GM12892 (cell line): Measurements from ENCODE around the gene ABCA6.

Source experiments
- DNase-seq: peaks from one replicate; pipeline ENCODE4 v3.0.0; 2011; ENCODE audit not compliant: insufficient read length
- FAIRE-seq: peaks from 2 replicates; lab custom pipeline; 2011; peaks lifted over from hg19 to GRCh38; lab: Jason Lieb, UNC
- POLR2A ChIP-seq: IDR thresholded peaks from 2 replicates; pipeline ENCODE4 v1.6.1; 2011; ENCODE audit warnings: low read depth, low read length, control low read depth
- POLR2AphosphoS5 ChIP-seq: IDR thresholded peaks from 2 replicates; pipeline ENCODE4 v1.6.1; 2011; ENCODE audit warnings: low read depth, low read length, control low read depth
- TAF1 ChIP-seq: IDR thresholded peaks from 2 replicates; pipeline ENCODE4 v1.6.1; 2011; ENCODE audit warnings: low read depth, mild to moderate bottlenecking, control low read depth, low read length, borderline replicate concordance

The ABCA6 gene

DNA sequence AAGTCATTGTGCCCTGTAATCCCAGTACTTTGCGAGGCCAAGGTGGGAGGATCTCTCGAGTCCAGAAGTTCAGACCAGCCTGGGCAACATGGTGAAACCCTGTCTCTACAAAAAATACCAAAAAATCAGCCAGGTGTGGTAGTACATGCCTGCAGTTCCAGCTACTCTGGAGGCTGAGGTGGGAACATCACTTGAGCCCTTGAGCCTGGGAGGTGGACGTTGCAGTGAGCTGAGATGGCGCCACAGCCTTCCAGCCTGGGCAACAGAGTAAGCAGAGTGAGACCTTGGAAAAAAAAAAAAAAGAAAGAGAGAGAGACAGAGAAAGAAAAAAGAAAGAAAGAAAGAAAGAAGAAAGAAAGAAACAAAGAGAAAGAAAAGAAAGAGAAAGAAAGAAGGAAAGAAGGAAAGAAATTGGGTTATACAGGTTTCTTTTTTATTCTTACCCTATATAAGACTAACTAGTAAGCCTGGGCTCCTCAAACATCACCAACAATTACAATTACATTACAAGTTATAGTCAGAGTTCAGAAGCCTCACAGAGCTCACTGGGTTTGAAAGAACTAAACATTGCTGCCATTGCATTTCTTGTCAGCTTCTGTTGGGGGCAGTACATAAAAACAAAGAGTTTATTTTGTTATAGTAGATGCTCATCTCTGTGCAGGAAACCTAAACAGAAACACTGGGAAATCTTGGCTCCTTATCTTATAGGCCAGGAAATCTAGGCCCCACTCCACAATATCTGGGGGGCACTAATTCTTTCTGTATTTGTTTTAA is 74.2 kb downstream of the ABCA6 start:
- no peak for DNase-seq
- FAIRE-seq, result no peak
- TF ChIP-seq POLR2AphosphoS5 (no peak), TAF1 (no peak), POLR2A (no peak)

GRCh38 chr17:69066482-69066881 is 75.2 kb downstream of the ABCA6 start:
- FAIRE-seq (no peak), DNase-seq (no peak)
- TF ChIP-seq POLR2AphosphoS5 (no peak), POLR2A (no peak), TAF1 (no peak)

DNA sequence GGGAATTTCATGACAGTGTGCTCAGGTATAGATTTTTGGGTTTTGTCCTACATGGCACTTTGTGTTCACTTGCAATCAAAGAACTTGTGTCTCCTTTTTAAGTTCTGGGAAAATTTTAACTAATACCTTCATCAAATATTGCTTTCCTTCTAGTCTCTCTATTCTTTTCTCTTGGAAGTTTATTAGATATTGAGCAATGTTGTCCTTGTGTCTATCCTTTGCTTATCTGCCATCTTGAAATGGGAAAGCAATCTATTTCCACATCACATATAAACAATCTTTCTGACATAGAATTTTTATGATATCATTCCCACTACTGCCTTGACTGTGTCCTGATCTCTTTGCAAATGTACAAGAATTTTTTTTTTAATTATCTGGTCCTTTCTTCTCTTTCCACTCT is 76.6 kb downstream of the ABCA6 start:
- no peak for DNase-seq
- FAIRE-seq, result no peak
- TF ChIP-seq POLR2A, result no peak
- no peak for TF ChIP-seq POLR2AphosphoS5
- TF ChIP-seq TAF1, result no peak

DNA sequence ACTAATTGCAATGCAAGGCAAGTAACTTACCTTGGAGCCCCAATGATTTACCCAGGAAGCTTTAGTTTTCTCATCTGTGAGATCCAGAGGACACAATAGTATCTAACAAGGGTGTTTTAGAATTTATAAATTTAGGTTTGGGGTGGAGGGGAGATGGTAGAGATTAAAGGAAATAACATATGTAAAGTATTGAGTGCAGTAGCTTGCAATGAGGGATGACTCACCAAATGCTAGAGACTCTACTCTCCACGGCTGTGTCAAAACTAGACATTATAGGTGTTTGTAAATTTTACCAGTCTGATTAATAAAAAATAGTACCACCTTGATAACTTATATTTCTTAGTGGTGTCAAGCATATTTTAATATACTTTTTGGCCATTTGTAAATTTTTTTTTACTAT is 77.2 kb downstream of the ABCA6 start:
- FAIRE-seq, result no peak
- TF ChIP-seq TAF1 (no peak), POLR2A (no peak)
- DNase-seq, result no peak

DNA sequence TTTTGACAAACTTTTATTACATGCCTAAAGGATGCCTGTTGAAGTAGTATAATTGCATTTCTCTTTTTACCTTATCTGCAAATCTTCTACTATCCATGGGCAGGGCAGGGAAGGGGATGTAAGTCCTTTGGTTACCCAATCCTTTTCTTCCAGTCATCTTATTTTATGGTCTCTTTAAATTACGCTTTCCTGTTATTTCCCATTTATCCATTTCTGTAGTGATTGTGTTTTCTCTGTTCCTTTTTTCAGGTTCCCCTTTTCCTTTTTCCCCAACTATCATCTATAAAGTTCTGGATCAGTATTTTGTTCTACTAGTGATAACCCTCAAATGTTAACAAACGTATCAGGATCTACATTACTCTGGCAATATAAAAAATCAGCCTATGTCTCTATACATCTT is 77.7 kb downstream of the ABCA6 start:
- FAIRE-seq (no peak), DNase-seq (no peak)
- no peak for TF ChIP-seq TAF1
- no peak for TF ChIP-seq POLR2A
- TF ChIP-seq POLR2AphosphoS5, result no peak

DNA sequence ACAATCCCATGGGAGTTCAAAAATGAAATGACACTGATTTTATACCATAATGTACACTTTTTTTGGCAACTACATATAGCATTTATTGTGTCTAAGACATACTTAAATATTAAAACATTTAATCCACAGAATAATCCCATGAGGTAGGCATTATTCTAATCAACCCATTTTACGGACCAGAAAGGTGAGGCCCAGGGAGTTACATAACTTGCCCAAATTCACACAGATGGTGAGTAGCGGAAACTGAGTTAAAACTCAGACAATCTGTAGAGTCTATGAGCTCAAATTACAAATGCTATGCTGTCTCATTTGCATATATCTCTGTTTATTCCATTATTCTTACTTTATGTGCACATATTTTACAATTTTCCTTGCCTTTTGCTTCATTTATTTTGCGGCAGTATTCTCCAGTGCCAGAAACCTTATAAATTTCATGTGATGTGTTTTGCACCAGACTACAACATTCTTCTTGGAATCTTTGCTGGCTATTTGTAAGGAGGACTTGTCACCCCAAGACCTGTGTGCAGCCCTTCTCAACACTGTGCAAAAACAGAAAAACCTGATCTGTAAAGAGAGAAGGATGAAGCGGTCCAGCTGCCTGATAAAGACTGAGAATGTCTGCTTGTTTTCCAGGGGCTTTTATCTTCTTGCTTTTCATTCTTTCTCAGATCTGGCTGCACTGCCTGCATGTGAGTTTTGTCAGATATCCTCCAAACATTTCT is 78.7 kb downstream of the ABCA6 start:
- TF ChIP-seq POLR2AphosphoS5 (no peak), TAF1 (no peak), POLR2A (no peak)
- DNase-seq, result no peak
- FAIRE-seq, result no peak

- TF ChIP-seq POLR2AphosphoS5, result no peak
- no peak for TF ChIP-seq POLR2A
- no peak for TF ChIP-seq TAF1
- no peak for DNase-seq
- no peak for FAIRE-seq
Measured at GRCh38 chr17:69061721-69062556, 79.8 kb downstream of the ABCA6 start.

DNA sequence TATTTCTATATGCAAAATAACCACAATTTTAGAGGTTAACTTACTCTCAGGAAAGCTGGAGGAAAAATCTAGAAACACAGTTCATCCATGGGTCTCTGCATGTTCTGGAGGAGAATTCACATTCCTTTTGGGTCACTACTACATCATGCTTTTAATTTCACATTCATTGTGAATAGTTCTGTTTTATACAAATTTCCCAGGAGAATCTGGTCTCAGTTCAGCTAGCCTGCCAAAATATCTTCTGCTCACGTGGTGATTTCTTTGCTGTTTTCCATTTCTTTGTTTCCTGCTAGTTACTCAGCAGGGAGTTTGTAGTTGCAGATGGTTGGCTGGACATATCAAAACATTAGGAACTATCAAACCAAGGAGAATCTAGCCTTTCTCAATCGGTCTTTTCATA is 80.9 kb downstream of the ABCA6 start, which contains the start of gene ABCA9:
Gene ABCA9 (minus strand): TSS at position 106 of the 400 bp plus-strand sequence. CDS start 9,801 bp downstream, outside the sequence.
- TF ChIP-seq TAF1, result no peak
- no peak for TF ChIP-seq POLR2AphosphoS5
- TF ChIP-seq POLR2A, result no peak
- no peak for FAIRE-seq
- no peak for DNase-seq

DNA sequence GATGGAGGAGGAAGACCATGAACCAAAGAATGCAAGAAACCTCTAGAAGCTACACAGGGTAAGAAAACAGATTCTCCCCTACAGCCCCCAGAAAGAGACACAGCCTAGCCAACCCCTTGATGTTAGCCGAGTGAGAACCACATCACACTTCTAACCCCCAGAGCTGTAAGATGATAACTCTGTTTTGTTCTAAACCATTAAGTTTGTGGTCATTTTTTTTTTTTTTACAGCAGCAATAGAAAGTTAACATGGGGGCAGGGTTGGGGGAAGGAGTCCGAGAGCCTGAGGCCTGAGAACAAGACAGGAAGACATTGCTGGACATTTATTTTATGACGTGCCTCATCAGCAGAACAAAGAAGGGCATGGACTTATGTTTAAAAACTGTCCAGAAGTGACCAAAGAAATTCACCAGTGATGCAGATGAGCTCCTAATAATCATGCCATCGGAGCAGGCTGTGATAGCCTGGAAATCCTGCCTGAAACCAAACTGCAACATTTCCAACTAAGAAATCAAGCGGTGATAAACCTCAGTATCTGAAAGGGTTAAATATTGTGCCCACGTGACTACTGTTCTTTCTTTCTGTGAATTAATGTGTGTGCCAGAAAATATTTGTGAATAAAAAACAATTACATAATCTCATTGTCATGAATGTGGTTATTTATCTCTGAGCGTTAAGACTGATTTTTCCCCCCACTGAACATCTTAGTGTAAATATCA is 82.1 kb downstream of the ABCA6 start:
- no peak for TF ChIP-seq TAF1
- no peak for TF ChIP-seq POLR2A
- TF ChIP-seq POLR2AphosphoS5, result no peak
- no peak for FAIRE-seq

GRCh38 chr17:69058165-69058564 is 83.5 kb downstream of the ABCA6 start:
- TF ChIP-seq POLR2AphosphoS5 (no peak), TAF1 (no peak), POLR2A (no peak)
- DNase-seq, result no peak
- FAIRE-seq, result no peak

More for the DNA sequence above, 82.1 kb downstream of the ABCA6 start:
- DNase-seq, result no peak

- TF ChIP-seq POLR2AphosphoS5, result no peak
- no peak for TF ChIP-seq TAF1
- no peak for TF ChIP-seq POLR2A
- FAIRE-seq, result no peak
- DNase-seq, result no peak
Measured at GRCh38 chr17:69057280-69057679, 84.4 kb downstream of the ABCA6 start.
